Colonic mucosa (tissue), 4 donors: ENCODE measurements around the gene PRKCA. TPM values are rescaled to one million over a fixed set of nuclear protein-coding genes. Genes with fewer than 3 reads are reported as not detected.

Experiments
- DNase-seq: peaks from one replicate; pipeline ENCODE4 v3.0.0-alpha.2; 2020
- H3K27ac ChIP-seq: fragments of 200-600 bp; one replicate; pipeline ENCODE4 v1.8.0; 2021
- H3K27me3 ChIP-seq: fragments of 200-600 bp; one replicate; pipeline ENCODE4 v1.8.0; 2021
- H3K36me3 ChIP-seq: fragments of 200-600 bp; one replicate; pipeline ENCODE4 v1.8.0; 2021
- H3K4me1 ChIP-seq: fragments of 200-600 bp; one replicate; pipeline ENCODE4 v1.8.0; 2021; ENCODE audit warnings: mild to moderate bottlenecking
- H3K4me3 ChIP-seq: fragments of 200-600 bp; one replicate; pipeline ENCODE4 v1.8.0; 2021
- H3K9ac ChIP-seq, 2 donors: one replicate each; pipeline ENCODE4 v1.7.0; 2013; ENCODE audit warnings: control low read depth in 2 of 2, low read depth in 2 of 2, low read length in 2 of 2
- H3K9me3 ChIP-seq: fragments of 200-600 bp; one replicate; pipeline ENCODE4 v1.8.0; 2021
- intact Hi-C: fragments of 100-400 bp; cut with DNase I; formaldehyde crosslinking; loops from one replicate; pipeline ENCODE4 v1.14.1; 2022
- total RNA-seq, 2 donors: library from RNA; stranded (reverse); fragmentation: NEBNext Ultra II Directional in 1 of 2; extraction: Animal tissue kit (Norgen Biotek cat#: 25700) in 1 of 2; gene quantifications; one replicate each; pipeline ENCODE4 v1.2.1, GENCODE V29; 2021
- TF ChIP-seq, protein P1 (sequence below): fragments of 200-600 bp; IDR thresholded peaks from one replicate; pipeline ENCODE4 v1.8.0; 2022; ENCODE audit warnings: antibody characterized with exemption, mild to moderate bottlenecking
- donor health status: healthy.
- donor health status: DM: no; HTN: no; CAD: no.
- donor health status: DM: no; HTN: no; CAD: no.

PRKCA gene
- total RNA-seq, 2 donors from 2014 or later: 40.0 to 41.8 TPM

DNA sequence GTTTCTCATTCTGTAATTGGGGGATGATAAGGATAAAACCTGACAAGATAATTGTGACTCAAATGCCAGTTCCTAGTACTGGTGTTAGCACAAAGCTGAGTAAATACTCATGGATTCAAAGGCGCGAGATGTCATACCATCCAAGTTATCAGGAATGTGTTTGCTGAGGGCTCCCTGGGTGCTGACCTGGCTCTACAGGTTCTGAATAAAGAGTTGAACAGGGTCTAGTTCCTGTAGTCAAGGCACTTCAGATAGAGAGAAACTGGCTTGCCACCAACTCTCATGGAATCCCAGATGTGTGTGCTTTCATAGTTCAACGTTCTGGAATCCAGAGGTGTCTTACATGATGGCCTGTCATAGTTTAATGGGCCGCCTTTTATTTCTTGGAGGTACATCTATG is 141.6 kb downstream of the PRKCA start:
- H3K27ac ChIP-seq: no peak overlapping the region
- intact Hi-C loops: no loop called here

DNA sequence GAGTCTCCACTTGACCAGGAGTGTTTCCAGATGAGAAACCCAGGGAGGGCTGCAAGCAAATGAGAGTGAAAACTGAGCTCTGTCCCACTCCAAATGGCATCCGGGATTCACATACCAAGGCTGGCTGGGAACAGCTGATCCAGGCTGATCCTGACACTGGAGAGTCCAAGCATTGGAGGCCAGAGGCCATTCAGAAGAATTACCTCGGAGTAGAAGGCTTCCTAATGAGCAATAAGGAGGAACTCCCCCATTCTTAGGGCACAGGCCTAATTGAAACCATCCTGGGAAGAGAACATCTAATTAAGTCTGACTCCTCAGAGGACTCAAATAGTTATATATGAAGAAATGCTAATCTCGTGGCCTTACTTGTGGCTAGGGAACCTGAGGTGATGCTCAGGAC is 142.8 kb downstream of the PRKCA start:
- DNase-seq: no peak
- intact Hi-C loops: no loop called here

More for the DNA sequence above, 141.6 kb downstream of the PRKCA start:
- TF ChIP-seq, protein P1, sequence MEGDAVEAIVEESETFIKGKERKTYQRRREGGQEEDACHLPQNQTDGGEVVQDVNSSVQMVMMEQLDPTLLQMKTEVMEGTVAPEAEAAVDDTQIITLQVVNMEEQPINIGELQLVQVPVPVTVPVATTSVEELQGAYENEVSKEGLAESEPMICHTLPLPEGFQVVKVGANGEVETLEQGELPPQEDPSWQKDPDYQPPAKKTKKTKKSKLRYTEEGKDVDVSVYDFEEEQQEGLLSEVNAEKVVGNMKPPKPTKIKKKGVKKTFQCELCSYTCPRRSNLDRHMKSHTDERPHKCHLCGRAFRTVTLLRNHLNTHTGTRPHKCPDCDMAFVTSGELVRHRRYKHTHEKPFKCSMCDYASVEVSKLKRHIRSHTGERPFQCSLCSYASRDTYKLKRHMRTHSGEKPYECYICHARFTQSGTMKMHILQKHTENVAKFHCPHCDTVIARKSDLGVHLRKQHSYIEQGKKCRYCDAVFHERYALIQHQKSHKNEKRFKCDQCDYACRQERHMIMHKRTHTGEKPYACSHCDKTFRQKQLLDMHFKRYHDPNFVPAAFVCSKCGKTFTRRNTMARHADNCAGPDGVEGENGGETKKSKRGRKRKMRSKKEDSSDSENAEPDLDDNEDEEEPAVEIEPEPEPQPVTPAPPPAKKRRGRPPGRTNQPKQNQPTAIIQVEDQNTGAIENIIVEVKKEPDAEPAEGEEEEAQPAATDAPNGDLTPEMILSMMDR: no peak
- H3K4me3 ChIP-seq: no peak overlapping the region
- no peaks in the 10 kb centered on the region for H3K9me3 ChIP-seq
- no peaks in the 10 kb centered on the region for H3K27me3 ChIP-seq
- no peak for DNase-seq
- no peaks in the 10 kb centered on the region for H3K36me3 ChIP-seq
- no peak overlapping the region for H3K9ac ChIP-seq
- H3K4me1 ChIP-seq: no peaks in the 10 kb centered on the region

DNA sequence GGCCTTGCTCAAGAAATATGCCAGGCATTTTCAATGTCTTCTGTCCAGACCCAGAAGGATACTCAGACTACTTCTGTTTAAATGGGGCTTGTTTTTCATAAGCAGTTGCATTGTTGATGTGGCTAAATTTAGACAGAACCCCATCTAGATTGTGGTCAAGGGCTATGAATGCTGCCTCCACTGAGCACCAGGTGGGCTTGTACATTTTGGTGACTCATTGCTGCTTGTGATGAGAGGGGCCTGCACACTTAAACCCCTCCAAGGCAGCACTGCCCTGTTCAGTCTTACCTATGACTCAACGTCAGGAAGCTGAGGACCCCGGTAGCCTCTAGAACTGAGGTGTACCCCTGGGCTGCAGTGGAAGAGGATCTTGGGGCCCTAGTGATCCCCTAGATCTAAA is 144.0 kb downstream of the PRKCA start:
- intact Hi-C loops: no loop called here
- Histone ChIP-seq H3K4me1 (no peaks in the 10 kb centered on the region), H3K9ac (no peak overlapping the region)

More for the DNA sequence above, 142.8 kb downstream of the PRKCA start:
- H3K36me3 ChIP-seq: no peaks in the 10 kb centered on the region
- TF ChIP-seq, protein P1: no peak
- no peaks in the 10 kb centered on the region for H3K4me1 ChIP-seq
- H3K27me3 ChIP-seq: no peaks in the 10 kb centered on the region
- H3K9me3 ChIP-seq: no peaks in the 10 kb centered on the region
- no peak overlapping the region for H3K27ac ChIP-seq
- no peak overlapping the region for H3K9ac ChIP-seq
- H3K4me3 ChIP-seq: no peak overlapping the region

DNA sequence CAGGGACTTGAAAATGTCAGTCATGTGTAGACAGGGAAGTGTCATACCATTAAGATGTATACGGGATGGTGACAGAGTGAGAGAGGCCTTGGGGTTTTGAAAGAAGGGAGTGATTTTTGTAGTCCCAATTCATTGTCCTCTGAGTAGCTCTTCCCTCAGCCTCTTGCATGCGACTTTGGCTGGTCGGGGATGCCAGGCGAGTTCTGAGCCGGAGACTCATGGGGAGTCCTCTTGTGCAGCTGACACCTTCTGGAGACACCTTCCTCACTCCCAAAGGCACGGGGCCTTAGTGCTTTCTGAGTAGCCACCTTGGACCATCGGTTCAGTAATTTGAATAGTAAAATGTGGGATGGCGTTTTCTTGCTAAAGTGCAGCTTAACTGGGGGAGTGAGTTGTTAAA is 144.7 kb downstream of the PRKCA start:
- no peak overlapping the region for H3K27ac ChIP-seq
- no peak for DNase-seq
- H3K4me1 ChIP-seq: no peaks in the 10 kb centered on the region

More for the DNA sequence above, 144.0 kb downstream of the PRKCA start:
- H3K27me3 ChIP-seq: no peaks in the 10 kb centered on the region
- no peak for DNase-seq
- no peaks in the 10 kb centered on the region for H3K36me3 ChIP-seq
- TF ChIP-seq, protein P1: no peak
- H3K4me3 ChIP-seq: no peak overlapping the region
- H3K9me3 ChIP-seq: no peaks in the 10 kb centered on the region
- H3K27ac ChIP-seq: no peak overlapping the region

DNA sequence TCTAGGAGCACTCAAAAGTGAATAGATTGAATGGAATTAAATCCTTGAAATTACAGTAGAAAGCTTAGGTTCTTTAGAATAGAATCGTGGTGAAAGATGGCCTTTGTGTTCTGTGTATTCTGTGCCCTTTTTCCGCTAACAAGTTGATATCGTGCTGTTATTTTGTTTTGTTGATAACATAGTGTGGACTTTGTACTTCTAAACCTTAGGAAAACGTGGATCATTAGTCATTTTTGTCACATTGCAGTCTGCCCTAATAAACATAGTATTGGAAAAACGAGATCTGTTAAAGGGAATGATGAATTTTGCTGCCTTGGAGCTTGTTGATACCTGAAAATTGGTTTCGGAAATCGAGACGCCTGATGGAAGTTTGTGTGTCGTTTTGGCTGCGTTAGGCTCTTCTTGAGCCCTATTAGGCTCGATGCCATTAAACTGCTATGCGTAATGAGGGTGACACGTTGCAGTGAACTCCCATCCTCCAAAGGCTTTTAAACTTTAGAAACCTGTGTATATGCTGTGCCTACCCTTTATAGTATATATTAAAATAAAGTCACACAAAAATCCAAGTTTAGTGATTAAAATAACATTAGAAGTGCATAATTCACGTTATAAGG is 145.7 kb downstream of the PRKCA start:
- Histone ChIP-seq H3K27ac (no peak overlapping the region), H3K9me3 (no peaks in the 10 kb centered on the region), H3K4me1 (no peaks in the 10 kb centered on the region), H3K27me3 (no peaks in the 10 kb centered on the region), H3K9ac (no peak overlapping the region), H3K36me3 (no peaks in the 10 kb centered on the region), H3K4me3 (no peak overlapping the region)
- no peak for DNase-seq
- intact Hi-C loops: no loop called here
- TF ChIP-seq, protein P1: no peak

More for the DNA sequence above, 144.7 kb downstream of the PRKCA start:
- no peaks in the 10 kb centered on the region for H3K36me3 ChIP-seq
- H3K9me3 ChIP-seq: no peaks in the 10 kb centered on the region
- no peak overlapping the region for H3K9ac ChIP-seq
- H3K4me3 ChIP-seq: no peak overlapping the region
- intact Hi-C loops: no loop called here
- H3K27me3 ChIP-seq: no peaks in the 10 kb centered on the region
- TF ChIP-seq, protein P1: no peak
